Neural cell (in vitro differentiated cells): ENCODE results near the gene OR4E1. TPM values are rescaled to one million over a fixed set of nuclear protein-coding genes. Genes with fewer than 3 reads are reported as not detected.

Source experiments
- H2AFZ ChIP-seq: fragments of 200-600, 300-800 bp; sonication (generic), shearing (Covaris generic); 2 replicates; pipeline ENCODE4 v1.6.0; 2014; ENCODE audit warnings: low read depth, mild to moderate bottlenecking, antibody characterized with exemption, low read length, moderate library complexity
- H3F3A ChIP-seq: fragments of 200-600 bp; shearing (Covaris generic); 2 replicates; pipeline ENCODE4 v1.6.1; 2016; ENCODE audit warnings: mild to moderate bottlenecking, moderate library complexity, mixed read lengths, antibody characterized with exemption, low read length; ENCODE audit not compliant: insufficient read depth, poor library complexity, severe bottlenecking
- H3K27ac ChIP-seq: fragments of 200-600, 300-800 bp; sonication (generic), shearing (Covaris generic); 2 replicates; pipeline ENCODE4 v1.5.1; 2014; ENCODE audit warnings: mild to moderate bottlenecking, low read length, moderate library complexity
- H3K27me3 ChIP-seq: fragments of 300-800, 200-600 bp; sonication (generic), shearing (Covaris generic); 2 replicates; pipeline ENCODE4 v1.6.0; 2014; ENCODE audit warnings: mild to moderate bottlenecking, low read depth, low read length, moderate library complexity; ENCODE audit not compliant: insufficient read depth
- H3K36me3 ChIP-seq: fragments of 300-800, 200-600 bp; sonication (generic), shearing (Covaris generic); 2 replicates; pipeline ENCODE4 v1.5.1; 2014; ENCODE audit warnings: mild to moderate bottlenecking, antibody characterized with exemption, low read length, moderate library complexity; ENCODE audit not compliant: insufficient read depth
- H3K4me2 ChIP-seq: fragments of 300-800, 200-600 bp; sonication (generic), shearing (Covaris generic); 2 replicates; pipeline ENCODE4 v1.6.0; 2014; ENCODE audit warnings: mild to moderate bottlenecking, low read length
- H3K4me3 ChIP-seq: fragments of 300-800, 200-600 bp; sonication (generic), shearing (Covaris generic); 2 replicates; pipeline ENCODE4 v1.5.1; 2014; ENCODE audit warnings: mild to moderate bottlenecking, low read length, moderate library complexity
- H3K79me2 ChIP-seq: fragments of 200-600 bp; shearing (Covaris generic); replicated peaks from 2 replicates; pipeline ENCODE4 v1.6.0; 2014; ENCODE audit warnings: mild to moderate bottlenecking, low read length, moderate library complexity; ENCODE audit not compliant: insufficient read depth
- H3K9ac ChIP-seq: fragments of 300-800, 200-600 bp; sonication (generic), shearing (Covaris generic); 2 replicates; pipeline ENCODE4 v1.6.1; 2016; ENCODE audit warnings: mild to moderate bottlenecking, low read length, mixed read lengths
- H3K9me2 ChIP-seq: fragments of 200-600 bp; shearing (Covaris generic); 2 replicates; pipeline ENCODE4 v1.6.1; 2016; ENCODE audit warnings: mild to moderate bottlenecking, low read length, mixed read lengths; ENCODE audit not compliant: insufficient read depth
- H3K9me3 ChIP-seq: fragments of 200-600, 300-800 bp; sonication (generic), shearing (Covaris generic); 2 replicates; pipeline ENCODE4 v1.6.1; 2016; ENCODE audit warnings: mild to moderate bottlenecking, mixed run types, low read length, moderate library complexity, mixed read lengths
- H4K20me1 ChIP-seq: fragments of 200-600 bp; shearing (Covaris generic); 2 replicates; pipeline ENCODE4 v1.6.1; 2016; ENCODE audit warnings: mild to moderate bottlenecking, mixed run types; ENCODE audit not compliant: insufficient read depth
- EP300 ChIP-seq: fragments of 450-650 bp; conservative IDR thresholded peaks from 2 replicates; pipeline ENCODE4 v1.6.1; 2014; ENCODE audit warnings: antibody characterized with exemption, mild to moderate bottlenecking, moderate library complexity; ENCODE audit not compliant: poor library complexity, severe bottlenecking
- EZH2 ChIP-seq: fragments of 200-600, 300-800 bp; shearing (Covaris generic), sonication (generic); IDR thresholded peaks from 2 replicates; pipeline ENCODE4 v1.6.1; 2014; ENCODE audit warnings: antibody characterized with exemption, low read length, borderline replicate concordance, mild to moderate bottlenecking; ENCODE audit not compliant: insufficient read depth, poor library complexity, severe bottlenecking
- MXI1 ChIP-seq: fragments of 450-650 bp; conservative IDR thresholded peaks from 2 replicates; pipeline ENCODE4 v1.6.1; 2014; ENCODE audit warnings: antibody characterized with exemption, mild to moderate bottlenecking; ENCODE audit not compliant: poor library complexity, severe bottlenecking
- POLR2AphosphoS5 ChIP-seq: IDR thresholded peaks from 2 replicates; pipeline ENCODE4 v1.6.1; 2012
- RAD21 ChIP-seq: fragments of 450-650 bp; conservative IDR thresholded peaks from 2 replicates; pipeline ENCODE4 v1.6.1; 2014; ENCODE audit warnings: antibody characterized with exemption, mild to moderate bottlenecking, moderate library complexity
- SMC3 ChIP-seq: fragments of 450-650 bp; conservative IDR thresholded peaks from 2 replicates; pipeline ENCODE4 v1.6.1; 2014; ENCODE audit warnings: antibody characterized with exemption, mild to moderate bottlenecking, moderate library complexity; ENCODE audit not compliant: poor library complexity
- TAF1 ChIP-seq: IDR thresholded peaks from 2 replicates; pipeline ENCODE4 v1.6.1; 2012; ENCODE audit warnings: low read depth
- polyA plus RNA-seq: library from polyadenylated mRNA; depleted of rRNA; stranded (reverse); fragments of >200 nt; gene quantifications from 2 replicates; pipeline ENCODE4 v1.2.3, GENCODE V29; 2014
- small RNA-seq, 3 experiments: library from RNA; depleted of rRNA; stranded (forward); fragments of <200 nt; gene quantifications; one replicate each; pipeline ENCODE3, GENCODE V24; 2012
- TF ChIP-seq, protein P1 (sequence below): IDR thresholded peaks from 2 replicates; pipeline ENCODE4 v1.6.1; 2012; ENCODE audit warnings: borderline replicate concordance
- TF ChIP-seq, protein P2 (sequence below): fragments of 450-650 bp; IDR thresholded peaks from 2 replicates; pipeline ENCODE4 v1.5.1; 2014; ENCODE audit warnings: antibody characterized with exemption, mild to moderate bottlenecking, moderate library complexity; ENCODE audit not compliant: poor library complexity, severe bottlenecking

OR4E1 gene
- polyA plus RNA-seq, 1 donor from 2014 or later, result not detected

DNA sequence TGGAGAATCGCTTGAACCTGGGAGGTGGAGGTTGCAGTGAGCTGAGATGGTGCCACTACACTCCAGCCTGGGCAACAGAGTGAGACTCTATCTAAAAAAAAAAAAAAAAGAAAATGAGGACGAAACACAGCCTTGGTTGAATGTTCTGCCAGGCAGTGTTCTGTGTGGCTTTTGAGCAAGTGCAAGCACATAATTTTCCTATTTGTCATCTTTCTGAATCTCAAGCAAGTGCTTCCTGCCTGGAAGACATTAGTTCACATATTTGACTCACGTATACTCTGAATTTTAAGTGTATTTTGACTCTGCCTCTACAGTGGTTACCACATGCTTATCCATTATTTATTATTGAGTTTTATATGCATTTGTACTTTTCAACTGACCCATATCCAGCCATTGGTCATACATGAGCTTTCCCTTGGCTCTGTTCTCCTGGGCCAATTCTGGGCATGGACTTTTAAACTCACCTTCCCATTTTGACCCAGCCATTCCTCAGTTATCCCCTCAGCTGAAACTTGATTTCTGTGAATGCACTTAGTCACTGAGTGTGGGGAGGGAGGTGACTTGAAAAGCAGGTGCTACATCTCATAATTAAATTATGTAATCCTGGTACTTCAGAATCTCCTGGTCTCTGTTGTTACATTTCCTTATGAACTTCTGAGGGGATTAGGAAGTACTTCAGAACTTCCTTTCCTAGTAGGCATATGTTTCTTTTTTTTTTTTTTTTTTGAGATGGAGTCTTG is 47.0 kb downstream of the OR4E1 start:
- no peaks in the 10 kb centered on the region for H3K79me2 ChIP-seq
- H3K4me3 ChIP-seq, result no peak overlapping the region
- no peaks in the 10 kb centered on the region for H4K20me1 ChIP-seq
- no peak overlapping the region for H3K27ac ChIP-seq
- H2AFZ ChIP-seq, result no peak overlapping the region
- H3K9me2 ChIP-seq, result no peaks in the 10 kb centered on the region
- H3F3A ChIP-seq, result no peaks in the 10 kb centered on the region
- no peak overlapping the region for H3K4me2 ChIP-seq
- no peaks in the 10 kb centered on the region for H3K27me3 ChIP-seq
- no peaks in the 10 kb centered on the region for H3K9me3 ChIP-seq
- H3K9ac ChIP-seq, result no peak overlapping the region
- H3K36me3 ChIP-seq, result no peaks in the 10 kb centered on the region
- TF ChIP-seq MXI1 (no peak), POLR2AphosphoS5 (no peak), EP300 (no peak), RAD21 (no peak), EZH2 (no peak), TAF1 (no peak), SMC3 (no peak)
- TF ChIP-seq, protein P1, sequence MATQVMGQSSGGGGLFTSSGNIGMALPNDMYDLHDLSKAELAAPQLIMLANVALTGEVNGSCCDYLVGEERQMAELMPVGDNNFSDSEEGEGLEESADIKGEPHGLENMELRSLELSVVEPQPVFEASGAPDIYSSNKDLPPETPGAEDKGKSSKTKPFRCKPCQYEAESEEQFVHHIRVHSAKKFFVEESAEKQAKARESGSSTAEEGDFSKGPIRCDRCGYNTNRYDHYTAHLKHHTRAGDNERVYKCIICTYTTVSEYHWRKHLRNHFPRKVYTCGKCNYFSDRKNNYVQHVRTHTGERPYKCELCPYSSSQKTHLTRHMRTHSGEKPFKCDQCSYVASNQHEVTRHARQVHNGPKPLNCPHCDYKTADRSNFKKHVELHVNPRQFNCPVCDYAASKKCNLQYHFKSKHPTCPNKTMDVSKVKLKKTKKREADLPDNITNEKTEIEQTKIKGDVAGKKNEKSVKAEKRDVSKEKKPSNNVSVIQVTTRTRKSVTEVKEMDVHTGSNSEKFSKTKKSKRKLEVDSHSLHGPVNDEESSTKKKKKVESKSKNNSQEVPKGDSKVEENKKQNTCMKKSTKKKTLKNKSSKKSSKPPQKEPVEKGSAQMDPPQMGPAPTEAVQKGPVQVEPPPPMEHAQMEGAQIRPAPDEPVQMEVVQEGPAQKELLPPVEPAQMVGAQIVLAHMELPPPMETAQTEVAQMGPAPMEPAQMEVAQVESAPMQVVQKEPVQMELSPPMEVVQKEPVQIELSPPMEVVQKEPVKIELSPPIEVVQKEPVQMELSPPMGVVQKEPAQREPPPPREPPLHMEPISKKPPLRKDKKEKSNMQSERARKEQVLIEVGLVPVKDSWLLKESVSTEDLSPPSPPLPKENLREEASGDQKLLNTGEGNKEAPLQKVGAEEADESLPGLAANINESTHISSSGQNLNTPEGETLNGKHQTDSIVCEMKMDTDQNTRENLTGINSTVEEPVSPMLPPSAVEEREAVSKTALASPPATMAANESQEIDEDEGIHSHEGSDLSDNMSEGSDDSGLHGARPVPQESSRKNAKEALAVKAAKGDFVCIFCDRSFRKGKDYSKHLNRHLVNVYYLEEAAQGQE, result no peak
- TF ChIP-seq, protein P2, sequence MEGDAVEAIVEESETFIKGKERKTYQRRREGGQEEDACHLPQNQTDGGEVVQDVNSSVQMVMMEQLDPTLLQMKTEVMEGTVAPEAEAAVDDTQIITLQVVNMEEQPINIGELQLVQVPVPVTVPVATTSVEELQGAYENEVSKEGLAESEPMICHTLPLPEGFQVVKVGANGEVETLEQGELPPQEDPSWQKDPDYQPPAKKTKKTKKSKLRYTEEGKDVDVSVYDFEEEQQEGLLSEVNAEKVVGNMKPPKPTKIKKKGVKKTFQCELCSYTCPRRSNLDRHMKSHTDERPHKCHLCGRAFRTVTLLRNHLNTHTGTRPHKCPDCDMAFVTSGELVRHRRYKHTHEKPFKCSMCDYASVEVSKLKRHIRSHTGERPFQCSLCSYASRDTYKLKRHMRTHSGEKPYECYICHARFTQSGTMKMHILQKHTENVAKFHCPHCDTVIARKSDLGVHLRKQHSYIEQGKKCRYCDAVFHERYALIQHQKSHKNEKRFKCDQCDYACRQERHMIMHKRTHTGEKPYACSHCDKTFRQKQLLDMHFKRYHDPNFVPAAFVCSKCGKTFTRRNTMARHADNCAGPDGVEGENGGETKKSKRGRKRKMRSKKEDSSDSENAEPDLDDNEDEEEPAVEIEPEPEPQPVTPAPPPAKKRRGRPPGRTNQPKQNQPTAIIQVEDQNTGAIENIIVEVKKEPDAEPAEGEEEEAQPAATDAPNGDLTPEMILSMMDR, result no peak

Small RNA genes lying within 50 kb of the gene (small RNA-seq; reads per million reads assigned to genes)
- 0 reads per million in 3 experiments for gene AC243972.3

Other genes with a start within 250 kb of the OR4E1 start
- 44.1 and 52.3 TPM in 2 replicates for gene CHD8, start 217.7 kb downstream of the OR4E1 start, polyA plus RNA-seq
- 47.6 and 47.9 TPM in 2 replicates for gene RAB2B, start 196.9 kb downstream of the OR4E1 start, polyA plus RNA-seq
- gene TOX4, start 196.6 kb downstream of the OR4E1 start, polyA plus RNA-seq, result 56.8 and 57.4 TPM in 2 replicates
- 234 and 262 TPM in 2 replicates for gene METTL3, start 162.5 kb downstream of the OR4E1 start, polyA plus RNA-seq
- 18.6 and 23.6 TPM in 2 replicates for gene SALL2, start 147.5 kb downstream of the OR4E1 start, polyA plus RNA-seq
- not detected in 2 replicates for gene OR10G3, start 93.7 kb downstream of the OR4E1 start, polyA plus RNA-seq
- not detected in 2 replicates for gene OR10G2, start 38.9 kb downstream of the OR4E1 start, polyA plus RNA-seq
- not detected in 2 replicates for gene OR4E2, start 20.0 kb downstream of the OR4E1 start, polyA plus RNA-seq